GM18508 (cell line): ENCODE measurements around the gene PIK3C2G.

ENCODE experiments used
- ATAC-seq: cut with Tn5 transposase; IDR thresholded peaks from one replicate; pipeline ENCODE4 v1.9.1; 2021; ENCODE audit warnings: moderate number of reproducible peaks; ENCODE audit not compliant: insufficient read depth, unreplicated experiment

The PIK3C2G gene

GRCh38 chr12:18394742-18395141 is 133.4 kb downstream of the PIK3C2G start:
- ATAC-seq: no peak

GRCh38 chr12:18400186-18400585 is 138.9 kb downstream of the PIK3C2G start:
- no peak for ATAC-seq

GRCh38 chr12:18402872-18403611 is 141.7 kb downstream of the PIK3C2G start:
- no peak for ATAC-seq

GRCh38 chr12:18411453-18411852 is 150.1 kb downstream of the PIK3C2G start:
- ATAC-seq: no peak

- ATAC-seq: no peak
Measured at GRCh38 chr12:18414671-18415070, 153.4 kb downstream of the PIK3C2G start.

- no peak for ATAC-seq
Measured at GRCh38 chr12:18415227-18415626, 153.9 kb downstream of the PIK3C2G start.

- no peak for ATAC-seq
Measured at GRCh38 chr12:18416412-18416811, 155.1 kb downstream of the PIK3C2G start.

- ATAC-seq: no peak
Measured at GRCh38 chr12:18419311-18419710, 158.0 kb downstream of the PIK3C2G start.

- ATAC-seq: no peak
Measured at GRCh38 chr12:18421867-18422266, 160.5 kb downstream of the PIK3C2G start.

- no peak for ATAC-seq
Measured at GRCh38 chr12:18422871-18423270, 161.6 kb downstream of the PIK3C2G start.

GRCh38 chr12:18424857-18425256 is 163.5 kb downstream of the PIK3C2G start:
- ATAC-seq: no peak

GRCh38 chr12:18427520-18427919 is 166.2 kb downstream of the PIK3C2G start:
- no peak for ATAC-seq

- ATAC-seq: no peak
Measured at GRCh38 chr12:18428416-18428815, 167.1 kb downstream of the PIK3C2G start.

- no peak for ATAC-seq
Measured at GRCh38 chr12:18429366-18429765, 168.0 kb downstream of the PIK3C2G start.

- no peak for ATAC-seq
Measured at GRCh38 chr12:18430425-18431048, 169.2 kb downstream of the PIK3C2G start.

- ATAC-seq: no peak
Measured at GRCh38 chr12:18431771-18432170, 170.5 kb downstream of the PIK3C2G start.

GRCh38 chr12:18432206-18432605 is 170.9 kb downstream of the PIK3C2G start:
- no peak for ATAC-seq

GRCh38 chr12:18436170-18436569 is 174.9 kb downstream of the PIK3C2G start:
- no peak for ATAC-seq

- no peak for ATAC-seq
Measured at GRCh38 chr12:18439541-18439940, 178.2 kb downstream of the PIK3C2G start.

GRCh38 chr12:18443768-18444437 is 182.6 kb downstream of the PIK3C2G start:
- ATAC-seq: no peak

GRCh38 chr12:18446061-18446644 is 184.8 kb downstream of the PIK3C2G start:
- no peak for ATAC-seq
